Fibroblast of the aortic adventitia (primary cell): ENCODE data around the gene OVOL2. TPM values are rescaled to one million over a fixed set of nuclear protein-coding genes. Genes with fewer than 3 reads are reported as not detected.

ENCODE experiments used
- DNase-seq: peaks from one replicate; pipeline ENCODE4 v3.0.0-alpha.2; 2010; ENCODE audit warnings: low read depth
- H3K4me3 ChIP-seq: 2 replicates; pipeline ENCODE4 v1.5.1; 2011; ENCODE audit warnings: low read depth, mild to moderate bottlenecking, control low read depth, low read length, moderate library complexity
- total RNA-seq: library from RNA; depleted of rRNA; stranded (reverse); fragments of >200 nt; gene quantifications from 2 replicates; pipeline ENCODE4 v1.2.3, GENCODE V29; 2012; ENCODE audit warnings: low replicate concordance
- TF ChIP-seq, protein P1 (sequence below): IDR thresholded peaks from 2 replicates; pipeline ENCODE4 v1.5.1; 2011; ENCODE audit warnings: mild to moderate bottlenecking, low read length, control low read depth, inconsistent platforms; ENCODE audit not compliant: insufficient read depth

The OVOL2 gene
- total RNA-seq, 1 donor, result not detected

DNA sequence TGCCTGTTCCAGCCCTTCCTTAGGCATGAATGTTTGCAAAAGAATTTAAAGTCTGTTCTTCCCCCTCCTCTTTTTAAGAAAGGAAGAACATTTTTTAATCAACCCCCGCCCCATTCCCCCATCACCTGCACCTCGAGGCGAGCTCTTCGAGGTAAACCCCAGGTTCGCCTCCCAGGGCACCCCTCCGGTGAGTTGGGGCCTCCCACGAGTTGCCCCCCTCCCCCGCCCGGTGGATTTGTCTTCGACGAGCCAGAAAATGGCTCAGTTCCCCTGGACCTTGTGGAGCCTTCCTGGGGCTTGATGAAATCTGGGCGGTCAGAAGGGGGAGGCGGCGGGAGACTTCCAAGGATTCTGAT lies 256 bp upstream of the OVOL2 start:
- TF ChIP-seq, protein P1, sequence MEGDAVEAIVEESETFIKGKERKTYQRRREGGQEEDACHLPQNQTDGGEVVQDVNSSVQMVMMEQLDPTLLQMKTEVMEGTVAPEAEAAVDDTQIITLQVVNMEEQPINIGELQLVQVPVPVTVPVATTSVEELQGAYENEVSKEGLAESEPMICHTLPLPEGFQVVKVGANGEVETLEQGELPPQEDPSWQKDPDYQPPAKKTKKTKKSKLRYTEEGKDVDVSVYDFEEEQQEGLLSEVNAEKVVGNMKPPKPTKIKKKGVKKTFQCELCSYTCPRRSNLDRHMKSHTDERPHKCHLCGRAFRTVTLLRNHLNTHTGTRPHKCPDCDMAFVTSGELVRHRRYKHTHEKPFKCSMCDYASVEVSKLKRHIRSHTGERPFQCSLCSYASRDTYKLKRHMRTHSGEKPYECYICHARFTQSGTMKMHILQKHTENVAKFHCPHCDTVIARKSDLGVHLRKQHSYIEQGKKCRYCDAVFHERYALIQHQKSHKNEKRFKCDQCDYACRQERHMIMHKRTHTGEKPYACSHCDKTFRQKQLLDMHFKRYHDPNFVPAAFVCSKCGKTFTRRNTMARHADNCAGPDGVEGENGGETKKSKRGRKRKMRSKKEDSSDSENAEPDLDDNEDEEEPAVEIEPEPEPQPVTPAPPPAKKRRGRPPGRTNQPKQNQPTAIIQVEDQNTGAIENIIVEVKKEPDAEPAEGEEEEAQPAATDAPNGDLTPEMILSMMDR, result no peak
- H3K4me3 ChIP-seq, result no peak overlapping the region
- no peak for DNase-seq

DNA sequence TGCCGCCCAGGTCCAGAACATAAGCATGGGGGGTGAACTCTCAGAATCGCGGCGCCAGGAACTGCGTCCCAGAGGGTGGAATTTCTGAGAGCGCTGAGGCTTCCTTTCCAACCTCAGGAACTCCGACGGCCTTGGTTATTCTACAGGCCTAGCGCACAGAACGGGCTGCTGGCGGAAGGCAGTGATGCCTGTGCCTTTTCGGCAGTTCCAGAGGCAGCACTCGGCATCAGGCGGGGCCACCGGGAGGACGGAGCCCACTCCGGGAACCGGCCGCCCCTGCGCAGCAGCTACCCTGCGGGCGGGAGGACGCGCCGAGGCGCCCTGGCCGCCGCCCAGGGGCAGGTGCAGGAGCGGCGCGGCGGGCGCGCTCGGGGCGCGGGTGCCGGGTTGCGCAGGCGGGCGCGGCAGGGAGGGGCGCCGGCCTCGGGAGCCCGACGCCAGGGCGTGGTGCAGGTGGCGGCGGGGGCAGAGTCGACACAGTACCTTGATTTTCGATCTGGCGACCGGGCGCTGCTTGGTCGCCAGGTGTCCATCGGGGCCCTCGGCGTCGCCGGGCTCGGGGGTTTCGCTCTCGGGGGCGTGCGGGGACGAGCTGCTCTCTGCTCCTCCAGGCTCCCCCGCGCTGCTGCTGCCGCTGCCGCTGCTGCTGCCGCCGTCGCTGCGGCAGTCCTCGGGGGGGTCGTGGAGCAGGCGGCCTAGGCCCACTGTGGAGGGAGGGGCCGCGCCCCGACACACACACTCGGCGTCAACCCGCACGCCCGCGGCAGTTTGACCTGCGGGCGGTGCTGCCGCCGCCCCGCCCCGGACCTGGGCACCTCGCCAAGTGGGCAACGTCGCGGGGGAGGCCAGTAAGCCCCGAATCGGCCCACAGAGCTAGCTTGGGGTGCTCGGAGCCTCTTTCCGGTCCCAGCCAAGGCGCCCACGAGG lies 1.3 kb downstream of the OVOL2 start:
- DNase-seq, result no peak
- TF ChIP-seq, protein P1, result no peak
- H3K4me3 ChIP-seq, result no peak overlapping the region

DNA sequence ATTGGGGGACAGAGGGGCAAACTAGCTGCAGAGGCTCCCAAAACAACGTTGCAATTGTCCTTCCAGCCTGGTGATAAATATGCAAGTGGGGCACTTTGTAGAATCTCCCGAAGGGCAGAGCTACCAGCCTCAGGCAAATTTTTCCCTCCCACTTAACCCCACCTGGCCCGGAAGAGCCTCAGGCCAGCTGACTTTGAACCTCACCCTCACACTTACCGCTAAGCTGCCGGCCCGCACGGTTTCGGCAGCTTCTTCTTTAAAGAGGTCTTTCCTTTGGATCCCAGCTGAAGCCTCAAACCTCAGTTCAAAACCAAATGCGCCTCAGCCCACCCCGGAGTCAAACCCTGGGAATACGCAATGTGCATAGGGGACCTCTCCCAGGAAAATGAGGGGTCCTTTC lies 2.5 kb downstream of the OVOL2 start:
- DNase-seq, result no peak
- TF ChIP-seq, protein P1, result no peak
- no peak overlapping the region for H3K4me3 ChIP-seq

DNA sequence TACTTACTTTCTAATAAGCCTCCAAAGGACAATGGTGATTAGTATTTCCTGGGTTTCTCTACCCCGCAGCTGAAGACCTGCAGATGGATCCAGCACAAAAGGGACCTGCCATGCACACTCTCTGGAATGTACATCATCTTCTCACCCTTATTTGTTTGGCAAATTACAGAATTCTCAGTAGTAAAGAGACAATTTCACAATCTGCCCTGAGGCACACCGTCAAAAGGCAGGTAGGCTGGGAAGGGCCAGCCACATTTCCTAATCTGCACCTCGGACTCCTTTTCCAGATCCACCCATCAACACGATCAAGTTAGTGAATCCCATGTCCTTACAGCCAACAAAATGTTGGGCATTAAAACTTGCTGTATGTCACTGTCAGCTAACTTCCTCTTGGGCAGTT lies 4.9 kb downstream of the OVOL2 start:
- DNase-seq, result no peak
- TF ChIP-seq, protein P1, result no peak
- H3K4me3 ChIP-seq, result no peak overlapping the region

DNA sequence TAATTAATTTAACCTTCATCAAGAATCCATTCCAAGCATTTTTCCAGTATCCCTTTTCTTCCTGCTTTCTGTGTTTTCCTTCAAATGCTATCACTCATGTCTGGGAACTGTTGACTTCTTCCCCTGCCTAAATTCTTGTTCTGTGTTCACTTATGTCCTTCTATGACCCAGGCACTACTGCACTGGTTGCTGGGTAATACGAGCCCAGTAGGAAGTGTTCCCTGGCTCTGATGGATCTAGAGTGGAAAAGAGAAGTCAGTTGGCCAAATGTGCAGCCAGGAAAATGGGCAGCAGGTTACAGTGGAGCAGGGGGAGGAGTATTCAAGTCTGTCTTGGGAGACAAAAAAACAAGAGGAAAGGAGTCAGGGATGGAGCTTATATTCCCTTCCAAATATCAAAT lies 7.1 kb downstream of the OVOL2 start:
- DNase-seq, result no peak
- no peak overlapping the region for H3K4me3 ChIP-seq
- TF ChIP-seq, protein P1, result no peak

DNA sequence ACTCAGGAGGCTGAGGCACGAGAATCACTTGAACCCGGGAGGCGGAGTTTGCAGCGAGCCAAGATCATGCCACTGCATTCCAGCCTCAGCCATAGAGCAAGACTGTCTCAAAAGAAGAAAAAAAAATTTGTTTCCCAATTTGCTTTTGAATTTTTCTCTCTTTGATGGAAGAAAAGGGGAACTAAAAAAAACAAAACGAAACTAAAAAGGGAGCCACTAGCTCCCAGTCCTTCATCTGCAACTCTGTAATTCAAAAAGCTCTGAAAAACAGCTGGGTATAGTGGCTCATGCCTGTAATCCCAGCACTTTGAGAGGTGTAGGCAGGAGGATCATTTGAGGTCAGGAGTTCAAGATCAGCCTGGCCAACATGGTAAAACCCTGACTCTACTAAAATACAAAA lies 9.5 kb downstream of the OVOL2 start:
- TF ChIP-seq, protein P1, result no peak
- DNase-seq, result no peak
- H3K4me3 ChIP-seq, result no peak overlapping the region
